Gastrocnemius medialis (tissue), 4 donors: ENCODE data around the gene VPS37D.

Experiments used
- CTCF ChIP-seq, 5 experiments: fragments of 450-650 bp in 3 of 5; fragments of 200-600 bp in 2 of 5; sonication (generic) in 2 of 5; IDR thresholded peaks in 4 of 5; conservative IDR thresholded peaks in 1 of 5; 1 replicate in 4 of 5; 2 replicates in 1 of 5; pipeline ENCODE4 v1.5.1; 2016 to 2019; ENCODE audit warnings: antibody characterized with exemption in 5 of 5, mild to moderate bottlenecking in 3 of 5, moderate library complexity in 3 of 5
- POLR2A ChIP-seq, 2 donors: fragments of 450-650 bp; IDR thresholded peaks; one replicate each; pipeline ENCODE4 v1.6.1; 2017; ENCODE audit warnings: antibody characterized with exemption in 2 of 2, mild to moderate bottlenecking in 2 of 2, moderate library complexity in 2 of 2

DNA sequence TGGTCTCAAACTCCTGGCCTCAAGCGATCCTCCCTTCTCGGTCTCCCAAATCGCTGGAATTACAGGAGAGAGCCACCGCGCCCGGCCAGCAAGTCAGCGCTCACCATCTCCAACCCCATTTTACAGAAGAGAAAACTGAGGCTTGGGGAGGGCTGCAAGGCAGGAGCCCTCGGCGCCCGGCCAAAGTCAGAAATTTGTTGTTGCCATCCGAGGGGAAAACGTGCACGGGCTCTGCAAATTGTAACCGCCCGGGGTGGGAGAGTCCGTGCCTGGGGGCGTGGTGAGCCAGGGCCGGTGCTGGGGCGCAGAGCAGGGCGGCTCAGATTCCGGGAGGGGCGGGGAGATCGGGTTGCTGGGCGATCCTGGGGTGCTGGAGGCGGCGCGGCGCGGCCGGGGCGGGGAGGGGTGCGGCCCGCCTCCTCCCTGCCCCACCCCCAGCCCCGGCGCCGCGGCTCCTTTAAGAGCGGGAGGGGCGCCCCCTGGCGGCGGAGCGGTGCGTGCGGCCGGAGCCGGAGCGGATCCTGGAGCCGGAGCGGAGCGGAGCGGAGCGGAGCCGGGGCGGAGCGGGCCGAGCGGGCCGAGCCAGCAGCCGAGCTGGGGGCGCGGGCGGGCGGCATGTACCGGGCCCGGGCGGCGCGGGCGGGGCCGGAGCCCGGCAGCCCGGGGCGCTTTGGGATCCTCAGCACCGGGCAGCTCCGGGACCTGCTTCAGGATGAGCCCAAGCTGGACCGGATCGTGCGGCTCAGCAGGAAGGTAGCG lies at the start of gene VPS37D:
- TF ChIP-seq CTCF (IDR thresholded peaks at IDR 0.05 in 4 of 5, conservative IDR thresholded peaks at IDR 0.05 in 1 of 5): peak in 4 of 5 experiments; percentile 95 to 98 (median 97)
- TF ChIP-seq POLR2A (IDR thresholded peaks at IDR 0.05): no peak
